Measurements from ENCODE around the gene NDUFS7. TPM values are rescaled to one million over a fixed set of nuclear protein-coding genes. Genes with fewer than 3 reads are reported as not detected.

The NDUFS7 gene
- polyA plus RNA-seq, 2 of the 4 experiments (the other 2 are of a cell fraction), result 19.3 to 68.9 TPM

DNA sequence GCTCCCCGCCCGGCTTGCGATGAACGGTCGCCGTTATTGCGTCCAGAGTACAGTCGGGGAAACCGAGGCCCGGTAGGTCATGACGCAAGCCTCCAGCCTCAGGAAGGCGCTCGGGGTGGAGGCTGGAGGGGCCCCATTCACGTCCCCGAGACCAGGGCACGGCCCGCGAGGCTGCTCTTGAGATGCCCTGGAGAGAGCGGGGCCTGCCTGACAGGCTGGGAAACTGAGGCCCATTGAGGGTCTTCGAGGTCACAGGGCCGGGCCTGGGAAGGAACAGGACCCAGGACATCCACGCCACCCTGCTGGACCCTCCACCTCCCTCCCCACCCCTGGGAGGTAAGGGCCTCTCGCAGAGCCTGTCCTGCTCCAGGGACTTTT lies 367 bp downstream of the NDUFS7 start (continued):
- TF ChIP-seq, protein P1, sequence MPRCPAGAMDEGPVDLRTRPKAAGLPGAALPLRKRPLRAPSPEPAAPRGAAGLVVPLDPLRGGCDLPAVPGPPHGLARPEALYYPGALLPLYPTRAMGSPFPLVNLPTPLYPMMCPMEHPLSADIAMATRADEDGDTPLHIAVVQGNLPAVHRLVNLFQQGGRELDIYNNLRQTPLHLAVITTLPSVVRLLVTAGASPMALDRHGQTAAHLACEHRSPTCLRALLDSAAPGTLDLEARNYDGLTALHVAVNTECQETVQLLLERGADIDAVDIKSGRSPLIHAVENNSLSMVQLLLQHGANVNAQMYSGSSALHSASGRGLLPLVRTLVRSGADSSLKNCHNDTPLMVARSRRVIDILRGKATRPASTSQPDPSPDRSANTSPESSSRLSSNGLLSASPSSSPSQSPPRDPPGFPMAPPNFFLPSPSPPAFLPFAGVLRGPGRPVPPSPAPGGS (IDR thresholded peaks at IDR 0.05), result 0 out of 3 replicates have a peak, but pooled peaks have one; percentile 2
- TF ChIP-seq, protein P2, sequence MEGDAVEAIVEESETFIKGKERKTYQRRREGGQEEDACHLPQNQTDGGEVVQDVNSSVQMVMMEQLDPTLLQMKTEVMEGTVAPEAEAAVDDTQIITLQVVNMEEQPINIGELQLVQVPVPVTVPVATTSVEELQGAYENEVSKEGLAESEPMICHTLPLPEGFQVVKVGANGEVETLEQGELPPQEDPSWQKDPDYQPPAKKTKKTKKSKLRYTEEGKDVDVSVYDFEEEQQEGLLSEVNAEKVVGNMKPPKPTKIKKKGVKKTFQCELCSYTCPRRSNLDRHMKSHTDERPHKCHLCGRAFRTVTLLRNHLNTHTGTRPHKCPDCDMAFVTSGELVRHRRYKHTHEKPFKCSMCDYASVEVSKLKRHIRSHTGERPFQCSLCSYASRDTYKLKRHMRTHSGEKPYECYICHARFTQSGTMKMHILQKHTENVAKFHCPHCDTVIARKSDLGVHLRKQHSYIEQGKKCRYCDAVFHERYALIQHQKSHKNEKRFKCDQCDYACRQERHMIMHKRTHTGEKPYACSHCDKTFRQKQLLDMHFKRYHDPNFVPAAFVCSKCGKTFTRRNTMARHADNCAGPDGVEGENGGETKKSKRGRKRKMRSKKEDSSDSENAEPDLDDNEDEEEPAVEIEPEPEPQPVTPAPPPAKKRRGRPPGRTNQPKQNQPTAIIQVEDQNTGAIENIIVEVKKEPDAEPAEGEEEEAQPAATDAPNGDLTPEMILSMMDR (IDR thresholded peaks at IDR 0.05), result no peak
- TF ChIP-seq PHF8 (IDR thresholded peaks at IDR 0.05; ENCODE audit: borderline replicate concordance, low read depth), result peak; percentile 3; the same call in 1 of the 2 replicates
- no peak for TF ChIP-seq ZC3H11A (IDR thresholded peaks at IDR 0.05)
- peak; percentile 79 for TF ChIP-seq KDM5A (IDR thresholded peaks at IDR 0.05)
- TF ChIP-seq SREBF2 (IDR thresholded peaks at IDR 0.05), result no peak
- TF ChIP-seq JUNB (IDR thresholded peaks at IDR 0.05), result no peak
- no peak for TF ChIP-seq RNF2 (IDR thresholded peaks at IDR 0.05; ENCODE audit: borderline replicate concordance, low read depth)
- TF ChIP-seq RCOR1 (IDR thresholded peaks at IDR 0.05; ENCODE audit: low read depth, low read length), result no peak

- ChIA-PET POLR2A (no interaction called here), CTCF (interaction anchor here (0.5 to 2.8 kb wide), 2 partner anchors 21 to 70 kb away, joined by 3 to 11 read pairs; no protein-coding TSS in a partner anchor)
- no peak for TF ChIP-seq POLR2AphosphoS2 (conservative IDR thresholded peaks at IDR 0.05; ENCODE audit: low read length)
- TF ChIP-seq, protein P3, sequence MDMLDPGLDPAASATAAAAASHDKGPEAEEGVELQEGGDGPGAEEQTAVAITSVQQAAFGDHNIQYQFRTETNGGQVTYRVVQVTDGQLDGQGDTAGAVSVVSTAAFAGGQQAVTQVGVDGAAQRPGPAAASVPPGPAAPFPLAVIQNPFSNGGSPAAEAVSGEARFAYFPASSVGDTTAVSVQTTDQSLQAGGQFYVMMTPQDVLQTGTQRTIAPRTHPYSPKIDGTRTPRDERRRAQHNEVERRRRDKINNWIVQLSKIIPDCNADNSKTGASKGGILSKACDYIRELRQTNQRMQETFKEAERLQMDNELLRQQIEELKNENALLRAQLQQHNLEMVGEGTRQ (IDR thresholded peaks at IDR 0.05), result no peak
- TF ChIP-seq, protein P2 (IDR thresholded peaks at IDR 0.05), result no peak
- TF ChIP-seq NR3C1 (IDR thresholded peaks at IDR 0.05), result no peak
- FAIRE-seq, result no peak
- no peaks in the 10 kb centered on the region for H3K9me3 ChIP-seq
- H3K4me3 ChIP-seq, result peak overlapping the region; percentile 82
- 36% methylated on average over 17 of the region's 17 CpGs for whole genome bisulfite sequencing (ENCODE audit: missing lambda C conversion rate)
- ATAC-seq, result no peak
- H3K27ac ChIP-seq, result peak overlapping the region; percentile 78 to 96
- DNase-seq (ENCODE audit: low read depth in 1 of 2, low spot score in 1 of 2), result no peak
- H3K4me1 ChIP-seq, result peaks cover 4% of the 10 kb centered on the region; the same call in 1 of the 3 replicates
- H3K4me2 ChIP-seq, result peak overlapping the region; percentile 94
These were observed 887 bp downstream of the NDUFS7 start for GRCh38 chr19:1384478-1385110.

GRCh38 chr19:1385816-1386215 lies 2.1 kb downstream of the NDUFS7 start:
- ATAC-seq, result no peak
- Histone ChIP-seq H3K4me3 (no peak overlapping the region), H3K4me1 (peaks cover 4% of the 10 kb centered on the region; the same call in 1 of the 3 replicates), H3K27ac (no peak overlapping the region), H3K9me3 (no peaks in the 10 kb centered on the region), H3K4me2 (no peak overlapping the region)
- CTCF ChIA-PET, result interaction anchor here (0.8 to 2.8 kb wide), 3 partner anchors 17 to 71 kb away, joined by 3 to 11 read pairs (median 3); a partner anchor contains a TSS
- 83% methylated on average over 2 of the region's 3 CpGs for WGBS (ENCODE audit: missing lambda C conversion rate)
- TF ChIP-seq NPAS2 (CRISPR knock-in tag; IDR thresholded peaks at IDR 0.05; ENCODE audit: borderline replicate concordance), result no peak
- TF ChIP-seq TP53 (CRISPR knock-in tag; IDR thresholded peaks at IDR 0.05), result no peak
- TF ChIP-seq HOXA7 (CRISPR knock-in tag; IDR thresholded peaks at IDR 0.05), result no peak
- TF ChIP-seq ESRRA (IDR thresholded peaks at IDR 0.05; ENCODE audit: borderline replicate concordance, low read length), result no peak
- TF ChIP-seq RAD21 (conservative IDR thresholded peaks at IDR 0.05 in 1 of 2, IDR thresholded peaks at IDR 0.05 in 1 of 2), result no peak
- TF ChIP-seq HOXB5 (CRISPR knock-in tag; IDR thresholded peaks at IDR 0.05), result no peak
- no peak for TF ChIP-seq POLR2A (IDR thresholded peaks at IDR 0.05; ENCODE audit: low read length)
- no peak for TF ChIP-seq KDM5A (IDR thresholded peaks at IDR 0.05)
- no peak for TF ChIP-seq NR3C1 (IDR thresholded peaks at IDR 0.05)
- TF ChIP-seq TFCP2L1 (CRISPR knock-in tag; IDR thresholded peaks at IDR 0.05), result no peak
- TF ChIP-seq, protein P4, sequence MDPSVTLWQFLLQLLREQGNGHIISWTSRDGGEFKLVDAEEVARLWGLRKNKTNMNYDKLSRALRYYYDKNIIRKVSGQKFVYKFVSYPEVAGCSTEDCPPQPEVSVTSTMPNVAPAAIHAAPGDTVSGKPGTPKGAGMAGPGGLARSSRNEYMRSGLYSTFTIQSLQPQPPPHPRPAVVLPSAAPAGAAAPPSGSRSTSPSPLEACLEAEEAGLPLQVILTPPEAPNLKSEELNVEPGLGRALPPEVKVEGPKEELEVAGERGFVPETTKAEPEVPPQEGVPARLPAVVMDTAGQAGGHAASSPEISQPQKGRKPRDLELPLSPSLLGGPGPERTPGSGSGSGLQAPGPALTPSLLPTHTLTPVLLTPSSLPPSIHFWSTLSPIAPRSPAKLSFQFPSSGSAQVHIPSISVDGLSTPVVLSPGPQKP (IDR thresholded peaks at IDR 0.05; ENCODE audit: low read depth, low read length), result no peak
- POLR2A ChIA-PET, result no interaction called here
- FAIRE-seq, result no peak
- no peak for DNase-seq (ENCODE audit: low read depth in 1 of 2, low spot score in 1 of 2)

Data from A549 (cell line).